GM12865 (cell line): Measurements from ENCODE around the gene NFKBIA.

Source experiments
- DNase-seq: peaks from one replicate; pipeline ENCODE4 v3.0.0; 2010; ENCODE audit warnings: low read depth
- H3K4me3 ChIP-seq: 2 replicates; pipeline ENCODE4 v1.5.1; 2011; ENCODE audit warnings: mild to moderate bottlenecking, low read depth, low read length, control low read depth
- TF ChIP-seq, protein P1 (sequence below): IDR thresholded peaks from 2 replicates; pipeline ENCODE4 v1.5.1; 2011; ENCODE audit warnings: low read length, control low read depth, low read depth, inconsistent platforms; ENCODE audit not compliant: insufficient read depth; ENCODE audit errors: missing control alignments

NFKBIA gene

DNA sequence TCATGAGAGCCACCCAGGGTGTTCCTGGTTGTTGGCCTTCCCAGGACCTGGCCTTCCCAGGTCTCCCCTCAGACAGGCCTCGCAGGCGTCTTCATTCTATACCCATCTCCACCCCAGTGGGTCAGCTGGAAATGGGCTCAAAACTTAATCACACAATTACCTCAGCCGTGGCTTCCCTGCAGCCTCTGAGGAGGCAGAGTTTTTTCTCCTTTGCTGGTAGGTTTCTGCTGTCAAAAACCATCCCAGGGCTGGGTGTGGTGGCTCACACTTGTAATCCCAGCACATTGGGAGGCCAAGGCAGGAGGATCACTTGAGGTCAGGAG, 13.2 kb downstream of the NFKBIA start:
- DNase-seq, result no peak
- TF ChIP-seq, protein P1, sequence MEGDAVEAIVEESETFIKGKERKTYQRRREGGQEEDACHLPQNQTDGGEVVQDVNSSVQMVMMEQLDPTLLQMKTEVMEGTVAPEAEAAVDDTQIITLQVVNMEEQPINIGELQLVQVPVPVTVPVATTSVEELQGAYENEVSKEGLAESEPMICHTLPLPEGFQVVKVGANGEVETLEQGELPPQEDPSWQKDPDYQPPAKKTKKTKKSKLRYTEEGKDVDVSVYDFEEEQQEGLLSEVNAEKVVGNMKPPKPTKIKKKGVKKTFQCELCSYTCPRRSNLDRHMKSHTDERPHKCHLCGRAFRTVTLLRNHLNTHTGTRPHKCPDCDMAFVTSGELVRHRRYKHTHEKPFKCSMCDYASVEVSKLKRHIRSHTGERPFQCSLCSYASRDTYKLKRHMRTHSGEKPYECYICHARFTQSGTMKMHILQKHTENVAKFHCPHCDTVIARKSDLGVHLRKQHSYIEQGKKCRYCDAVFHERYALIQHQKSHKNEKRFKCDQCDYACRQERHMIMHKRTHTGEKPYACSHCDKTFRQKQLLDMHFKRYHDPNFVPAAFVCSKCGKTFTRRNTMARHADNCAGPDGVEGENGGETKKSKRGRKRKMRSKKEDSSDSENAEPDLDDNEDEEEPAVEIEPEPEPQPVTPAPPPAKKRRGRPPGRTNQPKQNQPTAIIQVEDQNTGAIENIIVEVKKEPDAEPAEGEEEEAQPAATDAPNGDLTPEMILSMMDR, result no peak
- H3K4me3 ChIP-seq, result no peak overlapping the region

DNA sequence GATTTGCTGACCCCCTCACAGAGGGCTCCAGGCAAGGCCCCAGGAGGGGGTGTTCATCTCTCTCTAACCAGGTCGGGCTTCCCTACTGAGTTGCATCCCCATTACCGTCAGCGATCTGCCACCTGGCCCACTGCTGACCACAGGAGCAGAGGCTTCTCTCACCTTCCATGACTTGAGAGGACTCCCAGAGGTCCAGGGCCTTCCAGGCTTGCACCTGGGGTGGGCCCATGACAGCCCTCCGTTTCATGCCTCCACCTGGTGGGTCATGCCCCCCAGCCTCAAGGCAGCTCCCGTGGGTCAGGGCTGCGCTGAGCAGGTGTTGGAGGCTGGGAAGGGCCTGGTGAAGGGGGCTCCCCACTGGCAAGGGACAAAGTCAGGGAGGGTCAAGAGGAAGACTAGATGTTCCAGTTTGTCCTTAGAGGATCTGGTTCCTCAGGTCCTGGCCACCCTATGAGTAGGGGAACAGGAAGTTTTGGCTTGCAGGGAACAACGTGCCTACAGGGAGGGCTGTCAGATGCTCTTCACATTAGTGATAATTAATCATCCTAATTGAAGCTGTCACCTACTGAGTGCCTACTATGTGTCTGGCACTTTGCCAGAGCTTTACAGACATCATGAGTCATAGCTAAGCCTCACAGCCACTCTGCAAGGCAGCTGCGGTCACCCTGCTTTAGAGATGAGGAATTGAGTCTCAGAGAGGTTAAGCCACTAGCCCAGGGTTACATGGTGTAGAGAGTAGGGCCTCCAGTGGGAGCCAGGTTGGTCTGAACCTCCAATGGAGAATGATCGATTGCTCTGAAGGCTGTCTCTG, 13.8 kb downstream of the NFKBIA start:
- TF ChIP-seq, protein P1, result no peak
- DNase-seq, result peak; percentile 79

DNA sequence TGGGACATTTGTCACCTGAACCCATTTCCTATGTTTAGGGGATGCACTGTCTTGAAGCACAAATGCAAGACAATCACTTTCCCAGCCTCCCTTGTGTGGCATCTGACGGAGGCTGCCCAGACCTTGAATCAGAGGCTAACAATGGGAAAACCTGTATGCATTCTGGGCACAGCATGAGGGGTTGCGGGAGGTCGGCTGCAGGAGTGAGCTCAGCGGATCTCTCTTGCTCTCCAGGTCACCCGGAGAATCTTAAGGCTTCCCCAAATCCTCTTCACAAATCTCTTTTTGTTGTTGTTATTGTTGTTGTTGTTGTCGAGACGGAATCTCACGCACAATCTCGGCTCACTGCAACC, 15.3 kb downstream of the NFKBIA start:
- TF ChIP-seq, protein P1, result no peak
- H3K4me3 ChIP-seq, result no peak overlapping the region
- no peak for DNase-seq

More for the DNA sequence above, 13.8 kb downstream of the NFKBIA start:
- H3K4me3 ChIP-seq, result no peak overlapping the region

DNA sequence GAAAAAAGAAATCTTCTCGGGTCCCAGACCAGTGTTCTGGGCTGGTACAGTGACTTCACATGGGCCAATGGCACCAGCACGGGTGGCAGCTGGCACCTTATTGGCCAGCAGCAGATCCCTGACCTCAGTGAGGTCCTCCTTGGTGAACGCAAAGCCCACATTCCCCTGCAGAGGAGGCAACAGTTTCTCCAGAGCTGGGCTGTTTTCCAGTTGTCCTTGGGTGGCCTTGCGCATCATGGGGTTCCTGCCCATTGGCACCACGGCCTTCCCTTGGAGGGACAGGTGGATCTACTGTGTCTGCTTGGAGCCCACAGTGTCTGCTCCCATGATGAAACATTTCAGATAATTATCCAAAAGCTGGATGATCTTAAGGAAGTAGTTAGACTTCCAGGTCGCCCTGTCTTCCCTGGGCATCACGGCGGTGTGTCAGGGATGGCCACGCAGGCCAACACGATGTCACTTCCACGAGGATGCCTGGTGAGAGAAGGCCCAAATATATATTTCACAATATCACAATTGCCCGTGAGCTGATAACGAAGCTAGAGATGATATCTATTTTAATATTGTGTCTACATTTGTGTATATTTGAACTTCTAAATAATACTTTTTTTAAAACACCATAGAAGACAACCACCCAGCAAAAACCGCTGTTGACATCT, 15.8 kb downstream of the NFKBIA start:
- DNase-seq, result no peak
- H3K4me3 ChIP-seq, result no peak overlapping the region
- TF ChIP-seq, protein P1, result no peak

DNA sequence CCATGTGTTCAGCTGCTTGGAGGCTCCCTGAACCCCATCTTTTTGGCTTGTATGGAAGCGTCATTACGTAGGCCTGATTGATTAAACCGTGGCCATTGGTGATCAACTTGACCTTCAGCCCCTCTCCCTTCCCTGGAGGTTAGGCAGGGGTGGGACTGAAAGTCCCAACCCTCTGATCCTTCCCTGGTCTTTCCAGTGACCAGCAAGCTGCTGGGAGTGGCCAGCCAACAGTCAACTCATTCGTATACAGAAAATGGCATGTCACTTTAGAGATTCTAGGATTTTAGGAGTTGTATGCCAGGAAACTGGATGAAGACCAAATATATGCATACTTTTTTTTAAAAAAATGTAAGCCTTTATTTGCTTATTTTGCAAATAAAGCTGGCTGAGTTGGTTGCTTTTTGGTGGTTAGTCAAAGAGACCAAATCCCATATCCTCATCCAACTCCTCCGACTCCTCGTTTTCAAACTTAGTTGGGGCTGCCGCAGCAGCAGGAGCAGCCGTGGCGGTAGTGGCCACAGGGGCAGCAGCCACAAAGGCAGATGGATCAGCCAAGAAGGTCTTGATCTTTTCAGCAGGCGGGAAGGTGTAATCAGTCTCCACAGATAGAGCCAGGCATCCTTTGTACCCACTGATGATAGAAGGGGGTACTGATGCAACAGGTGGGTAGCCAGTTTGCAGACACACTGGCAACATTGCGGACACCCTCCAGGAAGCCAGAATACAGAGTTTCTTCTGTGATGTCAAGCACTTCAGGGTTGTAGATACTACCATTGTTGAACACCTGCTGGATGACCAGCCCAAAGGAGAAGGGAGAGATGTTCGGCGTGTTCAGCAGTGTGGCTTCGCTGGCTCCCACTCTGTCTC, 16.6 kb downstream of the NFKBIA start:
- H3K4me3 ChIP-seq, result no peak overlapping the region
- TF ChIP-seq, protein P1, result no peak
- DNase-seq, result no peak

DNA sequence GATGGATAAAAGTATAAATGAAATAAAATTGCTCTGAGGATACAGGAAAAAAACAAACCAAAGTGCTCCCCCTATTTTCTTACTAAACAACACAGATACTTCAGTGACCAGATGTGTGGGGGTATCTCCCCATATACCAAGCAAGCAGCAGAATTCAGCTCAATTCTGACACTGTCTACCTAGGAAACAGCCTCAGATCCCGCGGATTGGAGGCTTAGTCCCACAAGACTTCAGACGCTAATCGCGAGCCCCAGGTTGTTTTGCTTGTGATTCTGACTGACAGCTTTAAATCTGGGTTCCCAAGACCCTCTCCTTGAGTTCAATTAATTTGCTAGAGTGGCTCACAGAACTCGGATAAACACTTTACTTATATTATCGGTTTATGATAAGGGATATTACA, 17.3 kb downstream of the NFKBIA start:
- DNase-seq, result no peak
- TF ChIP-seq, protein P1, result no peak
- no peak overlapping the region for H3K4me3 ChIP-seq
